ENCODE data around the gene NFATC2IP. TPM values are rescaled to one million over a fixed set of nuclear protein-coding genes. Genes with fewer than 3 reads are reported as not detected.
A peak's percentile ranks its signal among the peaks of the same experiment; 100 is the strongest.

The NFATC2IP gene
- total and polyA plus RNA-seq, 2 of the 13 experiments (the other 11 are each of a cell fraction or from before 2014, with no cell fraction given) = 32.1 to 48.5 TPM

GRCh38 chr16:28924762-28925385 is 25.9 kb upstream of the NFATC2IP start, which contains the start of gene RABEP2 (continued):
- TF ChIP-seq ZNF276 (CRISPR knock-in tag; IDR thresholded peaks at IDR 0.05; ENCODE audit: low read depth) (0 out of 2 replicates have a peak, but pooled peaks have one; percentile 77), CC2D1A (CRISPR knock-in tag; IDR thresholded peaks at IDR 0.05) (no peak), ZNF883 (CRISPR knock-in tag; IDR thresholded peaks at IDR 0.05; ENCODE audit: not compliant biosample characterization) (no peak), ZBTB8A (CRISPR knock-in tag; IDR thresholded peaks at IDR 0.05; ENCODE audit: borderline replicate concordance, low read depth) (no peak; the same call in 1 of the 2 replicates), CBX1 (IDR thresholded peaks at IDR 0.05; ENCODE audit: low read depth) (peak; percentile 22), ZNF777 (CRISPR knock-in tag; IDR thresholded peaks at IDR 0.05) (peak; percentile 65; the same call in 1 of the 2 replicates), HOXA5 (CRISPR knock-in tag; IDR thresholded peaks at IDR 0.05) (peak; percentile 33; the same call in 1 of the 2 replicates), IKZF4 (CRISPR knock-in tag; IDR thresholded peaks at IDR 0.05; ENCODE audit: borderline replicate concordance, low read depth, not compliant biosample characterization) (peak; percentile 12), CCDC6 (CRISPR knock-in tag; IDR thresholded peaks at IDR 0.05) (0 out of 2 replicates have a peak, but pooled peaks have one; percentile 63), RBAK (CRISPR knock-in tag; IDR thresholded peaks at IDR 0.05) (no peak), ZNF782 (CRISPR knock-in tag; IDR thresholded peaks at IDR 0.05; ENCODE audit: borderline replicate concordance) (peak; percentile 14; the same call in 1 of the 2 replicates), KLF12 (CRISPR knock-in tag; IDR thresholded peaks at IDR 0.05; ENCODE audit: borderline replicate concordance) (peak; percentile 91), ZNF839 (CRISPR knock-in tag; IDR thresholded peaks at IDR 0.05; ENCODE audit: borderline replicate concordance) (0 out of 2 replicates have a peak, but pooled peaks have one; percentile 61), ZBTB38 (CRISPR knock-in tag; IDR thresholded peaks at IDR 0.05) (peak; percentile 6; the same call in 1 of the 2 replicates), ZNF281 (CRISPR knock-in tag; IDR thresholded peaks at IDR 0.05; ENCODE audit: borderline replicate concordance) (peak; percentile 72; the same call in 1 of the 2 replicates), ARID3A (IDR thresholded peaks at IDR 0.05; ENCODE audit: low read depth, low read length) (no peak), ZNF331 (CRISPR knock-in tag; IDR thresholded peaks at IDR 0.05) (0 out of 2 replicates have a peak, but pooled peaks have one; percentile 28), ZC3H4 (CRISPR knock-in tag; IDR thresholded peaks at IDR 0.05; ENCODE audit: borderline replicate concordance) (no peak), ZFP91 (CRISPR knock-in tag; IDR thresholded peaks at IDR 0.05; ENCODE audit: borderline replicate concordance) (peak; percentile 87), SP140L (CRISPR knock-in tag; IDR thresholded peaks at IDR 0.05; ENCODE audit: borderline replicate concordance) (no peak)

All from HepG2 (cell line).